ENCODE data around the gene TMTC2. TPM values are rescaled to one million over a fixed set of nuclear protein-coding genes. Genes with fewer than 3 reads are reported as not detected.

TMTC2 gene
- total RNA-seq, 1 donor from 2014 or later: 99.3 TPM

DNA sequence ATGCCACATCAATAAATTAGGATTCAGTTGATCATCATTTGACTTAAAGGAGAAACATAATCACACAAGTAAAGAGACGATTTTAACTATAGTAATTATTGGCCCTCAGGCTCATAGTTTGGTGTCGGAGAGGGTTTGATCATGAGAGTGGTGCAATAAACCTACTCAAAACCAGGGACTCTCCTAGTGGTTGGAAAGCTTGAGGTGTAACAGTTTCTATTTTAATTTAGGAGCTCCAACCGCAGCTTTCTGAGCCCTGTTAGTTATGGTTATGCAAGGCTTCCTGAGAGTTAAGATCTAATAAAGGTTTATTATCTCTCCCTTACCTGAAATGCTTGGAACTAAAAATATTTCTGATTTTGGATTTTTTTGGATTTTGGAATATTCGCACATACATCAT, 36.4 kb downstream of the TMTC2 start:
- no peak overlapping the region for H3K27ac Mint-ChIP-seq (ENCODE audit: unreplicated experiment)
- H3K4me3 Mint-ChIP-seq (ENCODE audit: unreplicated experiment): no peak overlapping the region
- TF ChIP-seq CTCF (IDR thresholded peaks at IDR 0.05; ENCODE audit: partially characterized antibody, unreplicated experiment): no peak
- H3K4me1 Mint-ChIP-seq (ENCODE audit: low read depth, unreplicated experiment): peaks cover 1% of the 10 kb centered on the region
- no peaks in the 10 kb centered on the region for H3K27me3 Mint-ChIP-seq (ENCODE audit: unreplicated experiment)
- no peaks in the 10 kb centered on the region for H3K36me3 Mint-ChIP-seq (ENCODE audit: unreplicated experiment)
- no peak for DNase-seq
- peaks cover 4% of the 10 kb centered on the region for H3K9me3 Mint-ChIP-seq (ENCODE audit: unreplicated experiment)

GRCh38 chr12:82723891-82724290, 37.2 kb downstream of the TMTC2 start:
- Mint-ChIP-seq H3K9me3 (ENCODE audit: unreplicated experiment) (peaks cover 4% of the 10 kb centered on the region), H3K4me3 (ENCODE audit: unreplicated experiment) (no peak overlapping the region), H3K27me3 (ENCODE audit: unreplicated experiment) (no peaks in the 10 kb centered on the region), H3K36me3 (ENCODE audit: unreplicated experiment) (no peaks in the 10 kb centered on the region), H3K27ac (ENCODE audit: unreplicated experiment) (no peak overlapping the region), H3K4me1 (ENCODE audit: low read depth, unreplicated experiment) (peaks cover 1% of the 10 kb centered on the region)
- no peak for DNase-seq
- TF ChIP-seq CTCF (IDR thresholded peaks at IDR 0.05; ENCODE audit: partially characterized antibody, unreplicated experiment): no peak

- Mint-ChIP-seq H3K9me3 (ENCODE audit: unreplicated experiment) (peaks cover 4% of the 10 kb centered on the region), H3K27ac (ENCODE audit: unreplicated experiment) (no peak overlapping the region), H3K36me3 (ENCODE audit: unreplicated experiment) (no peaks in the 10 kb centered on the region), H3K27me3 (ENCODE audit: unreplicated experiment) (no peaks in the 10 kb centered on the region), H3K4me3 (ENCODE audit: unreplicated experiment) (no peak overlapping the region), H3K4me1 (ENCODE audit: low read depth, unreplicated experiment) (peaks cover 1% of the 10 kb centered on the region)
- DNase-seq: no peak
- no peak for TF ChIP-seq CTCF (IDR thresholded peaks at IDR 0.05; ENCODE audit: partially characterized antibody, unreplicated experiment)
These were observed 39.0 kb downstream of the TMTC2 start for GRCh38 chr12:82725741-82726140.

GRCh38 chr12:82727886-82728285, 41.2 kb downstream of the TMTC2 start:
- no peaks in the 10 kb centered on the region for H3K36me3 Mint-ChIP-seq (ENCODE audit: unreplicated experiment)
- peaks cover 2% of the 10 kb centered on the region for H3K9me3 Mint-ChIP-seq (ENCODE audit: unreplicated experiment)
- peaks cover 2% of the 10 kb centered on the region for H3K4me1 Mint-ChIP-seq (ENCODE audit: low read depth, unreplicated experiment)
- H3K4me3 Mint-ChIP-seq (ENCODE audit: unreplicated experiment): no peak overlapping the region
- H3K27ac Mint-ChIP-seq (ENCODE audit: unreplicated experiment): no peak overlapping the region
- no peak for TF ChIP-seq CTCF (IDR thresholded peaks at IDR 0.05; ENCODE audit: partially characterized antibody, unreplicated experiment)
- H3K27me3 Mint-ChIP-seq (ENCODE audit: unreplicated experiment): no peaks in the 10 kb centered on the region
- no peak for DNase-seq

GRCh38 chr12:82728710-82729109, 42.0 kb downstream of the TMTC2 start:
- Mint-ChIP-seq H3K4me1 (ENCODE audit: low read depth, unreplicated experiment) (peaks cover 2% of the 10 kb centered on the region), H3K4me3 (ENCODE audit: unreplicated experiment) (no peak overlapping the region), H3K27ac (ENCODE audit: unreplicated experiment) (no peak overlapping the region), H3K27me3 (ENCODE audit: unreplicated experiment) (no peaks in the 10 kb centered on the region), H3K36me3 (ENCODE audit: unreplicated experiment) (no peaks in the 10 kb centered on the region), H3K9me3 (ENCODE audit: unreplicated experiment) (peaks cover 2% of the 10 kb centered on the region)
- TF ChIP-seq CTCF (IDR thresholded peaks at IDR 0.05; ENCODE audit: partially characterized antibody, unreplicated experiment): no peak
- no peak for DNase-seq

All from glutamatergic neuron (in vitro differentiated cells).